CD4-positive, alpha-beta T cell treated with Interleukin-15 for 4 hours (primary cell): ENCODE results near the gene RASAL3.
"Not testable (repeated sequence)": the region's sequence is repeated elsewhere in the genome, so short reads cannot be mapped to it uniquely, and the experiment has no call there.

Experiments
- DNase-seq: peaks from one replicate; pipeline ENCODE4 v3.0.0-alpha.2; 2020; ENCODE audit warnings: low spot score

RASAL3 gene

GRCh38 chr19:15473821-15474220, 9.5 kb upstream of the RASAL3 start:
- not testable (repeated sequence) for DNase-seq

GRCh38 chr19:15471639-15472101, 7.3 kb upstream of the RASAL3 start:
- DNase-seq: no peak

GRCh38 chr19:15469513-15470297, 5.4 kb upstream of the RASAL3 start:
- peak; percentile 22 for DNase-seq

GRCh38 chr19:15468675-15469512, 4.5 kb upstream of the RASAL3 start:
- no peak for DNase-seq

GRCh38 chr19:15467734-15468214, 3.4 kb upstream of the RASAL3 start:
- DNase-seq: no peak

GRCh38 chr19:15466851-15467733, 2.7 kb upstream of the RASAL3 start:
- peak; percentile 85 for DNase-seq

- peak; percentile 83 for DNase-seq
Observed at GRCh38 chr19:15463861-15464371, 428 bp downstream of the RASAL3 start.

- no peak for DNase-seq
Observed at GRCh38 chr19:15461694-15462093, 2.6 kb downstream of the RASAL3 start.

- no peak for DNase-seq
Observed at GRCh38 chr19:15457701-15458484, 6.5 kb downstream of the RASAL3 start.

- no peak for DNase-seq
Observed at GRCh38 chr19:15456871-15457700, 7.3 kb downstream of the RASAL3 start.

- no peak for DNase-seq
Observed at GRCh38 chr19:15456441-15456840, 7.9 kb downstream of the RASAL3 start.

GRCh38 chr19:15455996-15456395, 8.3 kb downstream of the RASAL3 start:
- no peak for DNase-seq

GRCh38 chr19:15453906-15454860, 10.2 kb downstream of the RASAL3 start:
- DNase-seq: no peak

- no peak for DNase-seq
Observed at GRCh38 chr19:15453091-15453578, 11.2 kb downstream of the RASAL3 start.

GRCh38 chr19:15452111-15453047, 12.0 kb downstream of the RASAL3 start:
- DNase-seq: no peak

GRCh38 chr19:15450528-15450890, 13.8 kb downstream of the RASAL3 start:
- no peak for DNase-seq
